Ectodermal cell (in vitro differentiated cells): ENCODE results near the gene TRAF4.
"Not testable (repeated sequence)": the region's sequence is repeated elsewhere in the genome, so short reads cannot be mapped to it uniquely, and the experiment has no call there.

Experiments used
- H3K27ac ChIP-seq: 2 replicates; pipeline ENCODE4 v1.7.0; 2013; ENCODE audit warnings: mild to moderate bottlenecking, low read depth, low read length; ENCODE audit not compliant: insufficient read depth, poor library complexity, severe bottlenecking
- H3K27me3 ChIP-seq: 2 replicates; pipeline ENCODE4 v1.7.0; 2013; ENCODE audit warnings: mild to moderate bottlenecking, low read length; ENCODE audit not compliant: insufficient read depth, control insufficient read depth, poor library complexity, severe bottlenecking
- H3K36me3 ChIP-seq: one replicate; pipeline ENCODE4 v1.7.0; 2013; ENCODE audit warnings: low read length; ENCODE audit not compliant: control insufficient read depth, insufficient read depth
- H3K4me1 ChIP-seq: one replicate; pipeline ENCODE4 v1.7.0; 2013; ENCODE audit warnings: low read length; ENCODE audit not compliant: control insufficient read depth, insufficient read depth
- H3K4me3 ChIP-seq: 2 replicates; pipeline ENCODE4 v1.7.0; 2013; ENCODE audit warnings: low read depth, low read length, control low read depth; ENCODE audit not compliant: insufficient read depth
- H3K9me3 ChIP-seq: 2 replicates; pipeline ENCODE4 v1.7.0; 2013; ENCODE audit warnings: mild to moderate bottlenecking, low read length, moderate library complexity; ENCODE audit not compliant: control insufficient read depth
- WGBS, 2 experiments: methylation state at CpG; one replicate each; pipeline ENCODE4 v1.1.7; 2013; ENCODE audit warnings: missing lambda C conversion rate in 2 of 2; 5-methylcytosine and 5-hydroxymethylcytosine counted together

TRAF4 gene

GRCh38 chr17:28763804-28764266 lies 20.0 kb downstream of the TRAF4 start:
- Histone ChIP-seq H3K9me3 (no peaks in the 10 kb centered on the region), H3K36me3 (peaks cover 3% of the 10 kb centered on the region), H3K4me1 (no peaks in the 10 kb centered on the region), H3K27me3 (no peaks in the 10 kb centered on the region), H3K4me3 (no peak overlapping the region), H3K27ac (no peak overlapping the region)
- 80 to 83% methylated on average over 5 of the region's 5 CpGs for WGBS, 2 experiments

- no peaks in the 10 kb centered on the region for H3K27me3 ChIP-seq
- H3K4me3 ChIP-seq: no peak overlapping the region
- no peaks in the 10 kb centered on the region for H3K9me3 ChIP-seq
- H3K36me3 ChIP-seq: no peaks in the 10 kb centered on the region
- WGBS, 2 experiments: 94 to 95% methylated on average over 4 of the region's 4 CpGs
- H3K4me1 ChIP-seq: no peaks in the 10 kb centered on the region
- H3K27ac ChIP-seq: no peak overlapping the region
These were observed 21.2 kb downstream of the TRAF4 start for GRCh38 chr17:28765038-28765437.

GRCh38 chr17:28773736-28774135 lies 29.9 kb downstream of the TRAF4 start:
- Histone ChIP-seq H3K36me3 (no peaks in the 10 kb centered on the region), H3K27ac (no peak overlapping the region), H3K4me1 (no peaks in the 10 kb centered on the region), H3K9me3 (no peaks in the 10 kb centered on the region), H3K27me3 (no peaks in the 10 kb centered on the region), H3K4me3 (no peak overlapping the region)
- 82 to 87% methylated on average over 5 to 6 of the region's 6 CpGs for WGBS, 2 experiments

- Histone ChIP-seq H3K4me1 (no peaks in the 10 kb centered on the region), H3K4me3 (no peak overlapping the region), H3K27me3 (no peaks in the 10 kb centered on the region), H3K27ac (no peak overlapping the region), H3K9me3 (no peaks in the 10 kb centered on the region), H3K36me3 (no peaks in the 10 kb centered on the region)
- 83 to 90% methylated on average over 3 of the region's 3 CpGs for WGBS, 2 experiments
These were observed 30.4 kb downstream of the TRAF4 start for GRCh38 chr17:28774206-28774605.

GRCh38 chr17:28777178-28777577 lies 33.4 kb downstream of the TRAF4 start:
- WGBS, 2 experiments: 90 to 96% methylated on average over 1 of the region's 1 CpG
- peaks cover 3% of the 10 kb centered on the region for H3K36me3 ChIP-seq
- no peaks in the 10 kb centered on the region for H3K9me3 ChIP-seq
- no peak overlapping the region for H3K27ac ChIP-seq
- H3K27me3 ChIP-seq: no peaks in the 10 kb centered on the region
- H3K4me1 ChIP-seq: no peaks in the 10 kb centered on the region
- H3K4me3 ChIP-seq: no peak overlapping the region

- not testable (repeated sequence) for H3K27me3 ChIP-seq, H3K9me3 ChIP-seq, H3K36me3 ChIP-seq, H3K27ac ChIP-seq, H3K4me3 ChIP-seq, H3K4me1 ChIP-seq
- 93 to 95% methylated on average over 10 of the region's 13 CpGs for WGBS, 2 experiments
These were observed 35.8 kb downstream of the TRAF4 start for GRCh38 chr17:28779601-28780000.

GRCh38 chr17:28783161-28783560 lies 39.4 kb downstream of the TRAF4 start:
- Histone ChIP-seq H3K4me3 (no peak overlapping the region), H3K27ac (no peak overlapping the region), H3K4me1 (no peaks in the 10 kb centered on the region), H3K27me3 (no peaks in the 10 kb centered on the region), H3K9me3 (no peaks in the 10 kb centered on the region), H3K36me3 (peaks cover 3% of the 10 kb centered on the region)
- WGBS, 2 experiments: 94% methylated on average over 3 of the region's 3 CpGs

GRCh38 chr17:28788100-28788499 lies 44.3 kb downstream of the TRAF4 start:
- Histone ChIP-seq H3K36me3 (no peaks in the 10 kb centered on the region), H3K9me3 (no peaks in the 10 kb centered on the region), H3K27ac (no peak overlapping the region), H3K4me1 (no peaks in the 10 kb centered on the region), H3K4me3 (no peak overlapping the region), H3K27me3 (no peaks in the 10 kb centered on the region)
- WGBS, 2 experiments: 94 to 96% methylated on average over 4 of the region's 4 CpGs

- H3K9me3 ChIP-seq: no peaks in the 10 kb centered on the region
- H3K27ac ChIP-seq: no peak overlapping the region
- H3K4me1 ChIP-seq: no peaks in the 10 kb centered on the region
- 91 to 94% methylated on average over 2 of the region's 2 CpGs for WGBS, 2 experiments
- H3K4me3 ChIP-seq: no peak overlapping the region
- H3K27me3 ChIP-seq: no peaks in the 10 kb centered on the region
- H3K36me3 ChIP-seq: no peaks in the 10 kb centered on the region
These were observed 49.3 kb downstream of the TRAF4 start for GRCh38 chr17:28792877-28793661.

- H3K27ac ChIP-seq, H3K4me1 ChIP-seq, H3K36me3 ChIP-seq, H3K27me3 ChIP-seq, H3K4me3 ChIP-seq, H3K9me3 ChIP-seq: not testable (repeated sequence)
- WGBS, 2 experiments: 92 to 93% methylated on average over 14 of the region's 14 CpGs
These were observed 51.1 kb downstream of the TRAF4 start for GRCh38 chr17:28794846-28795441.
